Regular cardiac myocyte (primary cell): Measurements from ENCODE around the gene PF4V1. TPM values are rescaled to one million over a fixed set of nuclear protein-coding genes. Genes with fewer than 3 reads are reported as not detected.

Experiments used
- total RNA-seq: library from RNA; depleted of rRNA; stranded (reverse); fragments of >200 nt; gene quantifications from 2 replicates; pipeline ENCODE4 v1.2.3, GENCODE V29; 2014

PF4V1 gene
- 10.2 and 16.1 TPM in 2 replicates for total RNA-seq

DNA sequence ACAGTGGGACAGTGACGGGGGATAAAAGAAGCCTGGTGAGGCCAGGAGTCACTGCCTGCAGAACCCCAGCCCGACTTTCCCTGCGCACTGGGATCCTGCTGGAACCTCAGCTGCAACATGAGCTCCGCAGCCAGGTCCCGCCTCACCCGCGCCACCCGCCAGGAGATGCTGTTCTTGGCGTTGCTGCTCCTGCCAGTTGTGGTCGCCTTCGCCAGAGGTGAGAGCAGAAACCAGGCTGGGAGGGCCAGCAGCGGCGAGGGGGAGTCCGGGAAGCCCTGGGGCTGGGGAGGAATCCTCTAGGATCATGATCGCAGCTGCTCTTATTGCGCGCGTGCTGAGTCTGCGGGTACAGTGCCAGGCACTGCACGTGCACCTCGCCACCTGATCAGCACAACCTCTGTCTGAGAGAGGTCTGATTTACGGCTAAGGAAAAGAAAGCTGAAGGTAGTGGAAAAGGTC lies at the start of gene PF4V1:
Gene PF4V1, plus strand, starts transcription at position 51 of the 459 bp plus-strand sequence. Its CDS starts 67 bp downstream, at position 118.

GRCh38 chr4:73836373-73837279 lies 16.5 kb upstream of the PF4V1 start, which contains the start of gene CXCL6:
TSS of gene CXCL6 (plus strand) at chr4:73836678. CDS start at chr4:73836751, 73 bp downstream.

GRCh38 chr4:73869130-73870055 lies 16.3 kb downstream of the PF4V1 start, which contains the start of gene CXCL1:
TSS of gene CXCL1 (plus strand) at chr4:73869393. CDS start at chr4:73869471, 78 bp downstream.

Other genes starting within 250 kb of the PF4V1 start
- gene RASSF6, start 232.9 kb upstream of the PF4V1 start, total RNA-seq, result under 0.01 TPM in 1 of 2 replicates, not detected in the other
- gene CXCL8, start 112.7 kb upstream of the PF4V1 start, total RNA-seq, result 991 and 1,189 TPM in 2 replicates
- gene CXCL6, start 16.6 kb upstream of the PF4V1 start, total RNA-seq, result 49.7 and 349 TPM in 2 replicates
- gene CXCL1, start 16.1 kb downstream of the PF4V1 start, total RNA-seq, result 80.9 and 193 TPM in 2 replicates
- not detected in 2 replicates for gene PF4, start 128.7 kb downstream of the PF4V1 start, total RNA-seq
- gene PPBP, start 134.9 kb downstream of the PF4V1 start, total RNA-seq, result not detected in 2 replicates
- gene CXCL5, start 145.4 kb downstream of the PF4V1 start, total RNA-seq, result 2.7 and 7.6 TPM in 2 replicates
- 5.4 and 10.7 TPM in 2 replicates for gene CXCL3, start 185.4 kb downstream of the PF4V1 start, total RNA-seq
- 3.7 and 3.8 TPM in 2 replicates for gene CXCL2, start 245.9 kb downstream of the PF4V1 start, total RNA-seq